ENCODE measurements around the gene PIK3C2G.

DNA sequence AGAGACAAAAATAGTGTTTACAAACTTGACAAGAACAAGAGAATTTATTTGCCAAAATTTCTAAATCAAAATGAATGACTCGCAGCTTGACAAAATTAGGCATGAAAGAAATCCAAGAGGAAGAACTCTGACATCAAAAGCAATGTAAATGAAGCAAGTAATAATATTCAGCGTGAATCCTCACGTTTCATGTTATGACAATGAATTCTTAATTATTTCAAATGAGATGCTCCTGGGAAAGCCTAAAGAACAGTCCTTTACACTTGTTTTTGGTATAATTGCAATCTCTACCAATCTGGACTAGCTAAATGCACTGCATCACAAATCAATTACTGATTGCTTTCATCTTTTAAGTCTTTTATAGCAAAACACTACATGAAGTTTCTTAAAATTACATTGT, 29.1 kb downstream of the PIK3C2G start:
- TF ChIP-seq, protein P1, sequence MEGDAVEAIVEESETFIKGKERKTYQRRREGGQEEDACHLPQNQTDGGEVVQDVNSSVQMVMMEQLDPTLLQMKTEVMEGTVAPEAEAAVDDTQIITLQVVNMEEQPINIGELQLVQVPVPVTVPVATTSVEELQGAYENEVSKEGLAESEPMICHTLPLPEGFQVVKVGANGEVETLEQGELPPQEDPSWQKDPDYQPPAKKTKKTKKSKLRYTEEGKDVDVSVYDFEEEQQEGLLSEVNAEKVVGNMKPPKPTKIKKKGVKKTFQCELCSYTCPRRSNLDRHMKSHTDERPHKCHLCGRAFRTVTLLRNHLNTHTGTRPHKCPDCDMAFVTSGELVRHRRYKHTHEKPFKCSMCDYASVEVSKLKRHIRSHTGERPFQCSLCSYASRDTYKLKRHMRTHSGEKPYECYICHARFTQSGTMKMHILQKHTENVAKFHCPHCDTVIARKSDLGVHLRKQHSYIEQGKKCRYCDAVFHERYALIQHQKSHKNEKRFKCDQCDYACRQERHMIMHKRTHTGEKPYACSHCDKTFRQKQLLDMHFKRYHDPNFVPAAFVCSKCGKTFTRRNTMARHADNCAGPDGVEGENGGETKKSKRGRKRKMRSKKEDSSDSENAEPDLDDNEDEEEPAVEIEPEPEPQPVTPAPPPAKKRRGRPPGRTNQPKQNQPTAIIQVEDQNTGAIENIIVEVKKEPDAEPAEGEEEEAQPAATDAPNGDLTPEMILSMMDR (optimal IDR thresholded peaks at IDR 0.05 in 1 of 3, IDR thresholded peaks at IDR 0.05 in 1 of 3, conservative IDR thresholded peaks at IDR 0.05 in 1 of 3; ENCODE audit: extremely low read depth in 1 of 3, insufficient read depth in 2 of 3, low read length in 3 of 3), result no peak
- no peak for TF ChIP-seq EZH2 (IDR thresholded peaks at IDR 0.05; ENCODE audit: low read length)

All from keratinocyte (primary cell).